IMR-90 (cell line): ENCODE results near the gene ZNF180. TPM values are rescaled to one million over a fixed set of nuclear protein-coding genes. Genes with fewer than 3 reads are reported as not detected.

Experiments
- ATAC-seq: fragments of 200-7000 bp; cut with Tn5 transposase; 2 replicates; pipeline ENCODE4 v1.9.1; 2020; ENCODE audit warnings: low read depth, mild to moderate bottlenecking, moderate library complexity
- BruUV-seq: library from RNA; stranded (reverse); fragments of 400-500 nt; replicated peaks from 2 replicates; lab custom pipeline; 2021; lab: Mats Ljungman, UMichigan
- CTCF ChIA-PET: fragments of 300-600 bp; formaldehyde crosslinking; extraction: SDS; loops from one replicate; lab custom pipeline; 2021; ENCODE audit warnings: antibody characterized with exemption; lab: Yijun Ruan, JAX
- POLR2A ChIA-PET: fragments of 300-600 bp; sonication (Branson Sonifier 250); formaldehyde crosslinking; loops from one replicate; lab custom pipeline; 2022; ENCODE audit warnings: antibody characterized with exemption; ENCODE audit not compliant: unreplicated experiment; lab: Charles Lee
- DNase-seq: peaks from one replicate; pipeline ENCODE4 v3.0.0; 2013
- H2AFZ ChIP-seq: replicated peaks from 2 replicates; pipeline ENCODE3; 2013; ENCODE audit warnings: low read length, mild to moderate bottlenecking; ENCODE audit not compliant: poor library complexity
- H2AK5ac ChIP-seq: 2 replicates; pipeline ENCODE4 v1.6.1; 2013; ENCODE audit warnings: low read depth, low read length, inconsistent platforms
- H2AK9ac ChIP-seq: replicated peaks from 2 replicates; pipeline ENCODE3; 2013; ENCODE audit warnings: mild to moderate bottlenecking, low read depth, low read length, moderate library complexity; ENCODE audit not compliant: poor library complexity
- H2BK120ac ChIP-seq: 2 replicates; pipeline ENCODE4 v1.6.1; 2013; ENCODE audit warnings: low read depth, low read length, inconsistent platforms
- H2BK15ac ChIP-seq: 3 replicates; pipeline ENCODE4 v1.6.1; 2013; ENCODE audit warnings: low read depth, low read length, inconsistent platforms
- H2BK20ac ChIP-seq: 2 replicates; pipeline ENCODE4 v1.6.1; 2013; ENCODE audit warnings: low read depth, mild to moderate bottlenecking, inconsistent platforms, low read length, moderate library complexity
- H2BK5ac ChIP-seq: 2 replicates; pipeline ENCODE4 v1.6.1; 2013; ENCODE audit warnings: mild to moderate bottlenecking, low read depth, low read length, inconsistent platforms; ENCODE audit not compliant: poor library complexity, severe bottlenecking
- H3K14ac ChIP-seq: replicated peaks from 2 replicates; pipeline ENCODE4 v1.6.1; 2013; ENCODE audit warnings: low read depth, low read length, inconsistent platforms
- H3K18ac ChIP-seq: 2 replicates; pipeline ENCODE4 v1.6.1; 2013; ENCODE audit warnings: low read depth, low read length, control low read depth
- H3K23ac ChIP-seq: 2 replicates; pipeline ENCODE4 v1.6.1; 2013; ENCODE audit warnings: low read depth, low read length, inconsistent platforms
- H3K27ac ChIP-seq: 2 replicates; pipeline ENCODE4 v1.5.1; 2013; ENCODE audit warnings: mild to moderate bottlenecking, control low read depth, low read length; ENCODE audit not compliant: insufficient read depth
- H3K27me3 ChIP-seq: 2 replicates; pipeline ENCODE4 v1.6.1; 2013; ENCODE audit warnings: low read length; ENCODE audit not compliant: control insufficient read depth, insufficient read depth
- H3K36me3 ChIP-seq: 2 replicates; pipeline ENCODE4 v1.6.1; 2013; ENCODE audit warnings: low read length, mixed read lengths; ENCODE audit not compliant: control insufficient read depth, insufficient read depth
- H3K4ac ChIP-seq: 2 replicates; pipeline ENCODE4 v1.6.1; 2013; ENCODE audit warnings: low read depth, low read length, inconsistent platforms
- H3K4me1 ChIP-seq: 2 replicates; pipeline ENCODE4 v1.6.1; 2013; ENCODE audit warnings: low read length, mixed read lengths; ENCODE audit not compliant: control insufficient read depth, insufficient read depth
- H3K4me2 ChIP-seq: 2 replicates; pipeline ENCODE4 v1.6.1; 2013; ENCODE audit warnings: low read depth, mild to moderate bottlenecking, control low read depth, low read length, moderate library complexity
- H3K4me3 ChIP-seq: 2 replicates; pipeline ENCODE4 v1.5.1; 2013; ENCODE audit warnings: low read depth, mild to moderate bottlenecking, control low read depth, low read length, moderate library complexity; ENCODE audit not compliant: insufficient read depth
- H3K56ac ChIP-seq: 2 replicates; pipeline ENCODE4 v1.6.1; 2013; ENCODE audit warnings: low read length, inconsistent platforms; ENCODE audit not compliant: insufficient read depth; ENCODE audit errors: extremely low read depth
- H3K79me1 ChIP-seq, 2 experiments: 2 replicates each; pipeline ENCODE4 v1.6.1; 2013; ENCODE audit warnings: low read length in 2 of 2, inconsistent platforms in 1 of 2, low read depth in 1 of 2
- H3K9ac ChIP-seq: 2 replicates; pipeline ENCODE4 v1.6.1; 2013; ENCODE audit warnings: low read depth, low read length, control low read depth
- H3K9me1 ChIP-seq: 2 replicates; pipeline ENCODE4 v1.6.1; 2013; ENCODE audit warnings: low read length, inconsistent platforms; ENCODE audit not compliant: insufficient read depth
- H3K9me3 ChIP-seq: 2 replicates; pipeline ENCODE4 v1.6.1; 2013; ENCODE audit warnings: low read length; ENCODE audit not compliant: control insufficient read depth, insufficient read depth
- H4K20me1 ChIP-seq: 2 replicates; pipeline ENCODE4 v1.6.1; 2013; ENCODE audit warnings: low read length, inconsistent platforms; ENCODE audit not compliant: insufficient read depth
- H4K5ac ChIP-seq: 2 replicates; pipeline ENCODE4 v1.6.1; 2013; ENCODE audit warnings: mild to moderate bottlenecking, low read depth, low read length, control low read depth
- H4K8ac ChIP-seq, 2 experiments: 2 replicates each; pipeline ENCODE4 v1.6.1; 2013; ENCODE audit warnings: low read depth in 2 of 2, low read length in 2 of 2, control low read depth in 1 of 2, inconsistent platforms in 1 of 2
- H4K91ac ChIP-seq: 2 replicates; pipeline ENCODE4 v1.6.1; 2013; ENCODE audit warnings: low read depth, low read length, inconsistent platforms; ENCODE audit not compliant: insufficient read depth
- BHLHE40 ChIP-seq: fragments of 150-350 bp; IDR thresholded peaks from 2 replicates; pipeline ENCODE4 v1.6.1; 2016; ENCODE audit warnings: mild to moderate bottlenecking, low read depth, low read length
- CEBPB ChIP-seq: IDR thresholded peaks from 2 replicates; pipeline ENCODE4 v1.6.1; 2012; ENCODE audit warnings: low read depth, low read length, improper control_type of control experiment
- CHD1 ChIP-seq: IDR thresholded peaks from 2 replicates; pipeline ENCODE4 v1.6.1; 2012; ENCODE audit warnings: low read depth, low read length, improper control_type of control experiment
- CTCF ChIP-seq: conservative IDR thresholded peaks from 2 replicates; pipeline ENCODE4 v1.5.1; 2012; ENCODE audit warnings: mild to moderate bottlenecking, low read depth, low read length, improper control_type of control experiment
- ELK1 ChIP-seq: fragments of 150-350 bp; IDR thresholded peaks from 2 replicates; pipeline ENCODE4 v1.6.1; 2016; ENCODE audit warnings: low read depth, mild to moderate bottlenecking, low read length, moderate library complexity, borderline replicate concordance
- FOS ChIP-seq: fragments of 150-350 bp; IDR thresholded peaks from 2 replicates; pipeline ENCODE4 v1.6.1; 2016; ENCODE audit warnings: low read depth, low read length
- MAFK ChIP-seq: IDR thresholded peaks from 2 replicates; pipeline ENCODE4 v1.6.1; 2012; ENCODE audit warnings: low read depth, low read length, improper control_type of control experiment
- MAZ ChIP-seq: IDR thresholded peaks from 2 replicates; pipeline ENCODE4 v1.6.1; 2012; ENCODE audit warnings: low read depth, mild to moderate bottlenecking, low read length, improper control_type of control experiment, moderate library complexity, borderline replicate concordance
- MXI1 ChIP-seq: IDR thresholded peaks from 2 replicates; pipeline ENCODE4 v1.6.1; 2012; ENCODE audit warnings: low read depth, mild to moderate bottlenecking, low read length, moderate library complexity, borderline replicate concordance
- NFE2L2 ChIP-seq: fragments of 150-350 bp; IDR thresholded peaks from 2 replicates; pipeline ENCODE4 v1.6.1; 2016; ENCODE audit warnings: low read depth, mild to moderate bottlenecking, low read length
- POLR2A ChIP-seq: IDR thresholded peaks from 2 replicates; pipeline ENCODE4 v1.6.1; 2012; ENCODE audit warnings: mild to moderate bottlenecking, low read depth, low read length
- RAD21 ChIP-seq: IDR thresholded peaks from 2 replicates; pipeline ENCODE4 v1.6.1; 2012; ENCODE audit warnings: low read length, improper control_type of control experiment
- RCOR1 ChIP-seq: IDR thresholded peaks from 2 replicates; pipeline ENCODE4 v1.6.1; 2012; ENCODE audit warnings: mild to moderate bottlenecking, low read length, improper control_type of control experiment; ENCODE audit not compliant: insufficient replicate concordance
- RFX5 ChIP-seq: IDR thresholded peaks from 2 replicates; pipeline ENCODE4 v1.8.0; 2012; ENCODE audit warnings: low read depth, mild to moderate bottlenecking, low read length, moderate library complexity
- SMC3 ChIP-seq: fragments of 150-350 bp; IDR thresholded peaks from 2 replicates; pipeline ENCODE4 v1.6.1; 2016; ENCODE audit warnings: low read depth, mild to moderate bottlenecking, antibody characterized with exemption, low read length, moderate library complexity
- WGBS, 2 experiments: methylation state at CpG; one replicate each; pipeline versions ENCODE4 v1.1.5 to v1.1.7; 2013; ENCODE audit warnings: missing lambda C conversion rate in 2 of 2; ENCODE audit not compliant: insufficient read length in 1 of 2; ENCODE audit errors: extremely low coverage in 2 of 2; 5-methylcytosine and 5-hydroxymethylcytosine counted together
- dilution Hi-C: fragments of 300-500 bp; cut with HindIII; formaldehyde crosslinking; loops from one replicate; pipeline ENCODE4 v1.14.3; 2018; ENCODE audit warnings: low sequenced_read_pairs; ENCODE audit not compliant: unreplicated experiment
- in situ Hi-C: fragments of 300-500 bp; cut with MboI; formaldehyde crosslinking; loops from 3 replicates; pipeline ENCODE4 v1.14.3; 2019; ENCODE audit warnings: low sequenced_read_pairs, inconsistent platforms, mixed read lengths
- intact Hi-C: fragments of 100-400 bp; cut with micrococcal nuclease; formaldehyde crosslinking; loops from 2 replicates; pipeline ENCODE4 v1.10.0; 2022
- polyA plus RNA-seq, 3 experiments: library from polyadenylated mRNA; depleted of rRNA; stranded (reverse); fragments of >200 nt; gene quantifications; 2 replicates each; pipeline ENCODE4 v1.2.3, GENCODE V29; 2012; ENCODE audit warnings: low replicate concordance in 1 of 3
- total RNA-seq: library from RNA; depleted of rRNA; stranded (reverse); fragments of >200 nt; gene quantifications from 2 replicates; pipeline ENCODE4 v1.2.3, GENCODE V29; 2012
- TF ChIP-seq, protein P1 (sequence below): fragments of 150-350 bp; IDR thresholded peaks from 2 replicates; pipeline ENCODE4 v1.6.1; 2017; ENCODE audit warnings: mild to moderate bottlenecking, antibody characterized with exemption, low read length, low read depth

Gene ZNF180
- total and polyA plus RNA-seq, 2 of the 4 experiments (the other 2 are of a cell fraction) = 2.8 to 26.3 TPM

DNA sequence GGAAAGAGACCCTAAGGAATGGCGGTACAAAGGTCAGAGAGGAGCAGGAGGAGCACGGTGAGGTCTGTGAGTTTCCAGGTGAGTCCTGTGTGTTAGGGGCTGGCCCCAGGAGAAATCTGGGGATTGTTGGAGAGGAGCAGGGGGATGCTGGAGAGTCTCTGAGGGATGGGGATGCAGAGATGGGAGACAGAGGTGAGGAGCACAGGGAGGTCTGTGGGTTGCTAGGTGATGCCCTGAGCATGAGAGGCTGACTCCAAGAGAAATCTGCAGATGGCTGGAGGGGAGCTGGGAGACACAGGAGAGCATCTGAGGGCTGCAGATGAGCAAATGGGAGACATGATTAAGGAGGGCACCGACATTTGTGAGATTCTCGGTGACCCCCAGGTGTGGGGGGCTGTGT lies 48.0 kb downstream of the ZNF180 start:
- Histone ChIP-seq H2AK5ac (no peak overlapping the region), H2AFZ (no peak overlapping the region), H3K9ac (no peak overlapping the region), H2BK120ac (no peak overlapping the region), H3K4me1 (peaks cover 3% of the 10 kb centered on the region; the same call in 1 of the 2 replicates), H3K27me3 (no peaks in the 10 kb centered on the region), H2BK5ac (no peak overlapping the region), H2AK9ac (no peak overlapping the region), H3K23ac (no peak overlapping the region), H3K9me1 (no peaks in the 10 kb centered on the region), H3K36me3 (no peaks in the 10 kb centered on the region), H4K8ac (no peak overlapping the region), H3K18ac (no peak overlapping the region), H3K56ac (no peak overlapping the region), H3K4me2 (no peak overlapping the region), H2BK20ac (no peak overlapping the region), H3K4me3 (no peak overlapping the region), H2BK15ac (no peak overlapping the region), H3K4ac (no peak overlapping the region), H4K5ac (no peak overlapping the region), H3K79me1 (peaks cover 0 to 8% of the 10 kb centered on the region in 2 experiments; a peak in 2 of 4 replicates), H4K91ac (no peak overlapping the region), H3K14ac (no peak overlapping the region), H4K20me1 (no peaks in the 10 kb centered on the region), H3K9me3 (peaks cover 25% of the 10 kb centered on the region; the same call in 1 of the 2 replicates), H3K27ac (no peak overlapping the region)
- POLR2A ChIA-PET = no interaction called here
- in situ Hi-C loops = no loop called here
- 94% methylated on average over 2 of the region's 4 CpGs; no CpG with 5 or more reads in 1 of the 2 experiments for WGBS, 2 experiments
- ATAC-seq (no peak), DNase-seq (no peak)
- CTCF ChIA-PET = interaction anchor here (0.6 kb wide), 1 partner anchor 136 kb away, joined by 5 read pairs; no protein-coding TSS in a partner anchor
- dilution Hi-C loops = no loop called here
- TF ChIP-seq MAZ (no peak), SMC3 (no peak), RAD21 (no peak), POLR2A (no peak), CTCF (no peak), BHLHE40 (no peak), ELK1 (no peak), MAFK (no peak), CHD1 (no peak), CEBPB (no peak), NFE2L2 (no peak), MXI1 (no peak), FOS (no peak), RFX5 (no peak), RCOR1 (no peak)
- TF ChIP-seq, protein P1, sequence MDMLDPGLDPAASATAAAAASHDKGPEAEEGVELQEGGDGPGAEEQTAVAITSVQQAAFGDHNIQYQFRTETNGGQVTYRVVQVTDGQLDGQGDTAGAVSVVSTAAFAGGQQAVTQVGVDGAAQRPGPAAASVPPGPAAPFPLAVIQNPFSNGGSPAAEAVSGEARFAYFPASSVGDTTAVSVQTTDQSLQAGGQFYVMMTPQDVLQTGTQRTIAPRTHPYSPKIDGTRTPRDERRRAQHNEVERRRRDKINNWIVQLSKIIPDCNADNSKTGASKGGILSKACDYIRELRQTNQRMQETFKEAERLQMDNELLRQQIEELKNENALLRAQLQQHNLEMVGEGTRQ = no peak
- intact Hi-C loops = no loop called here
- no TSS peak for BruUV-seq
